ENCODE results near the gene CGAS. TPM values are rescaled to one million over a fixed set of nuclear protein-coding genes. Genes with fewer than 3 reads are reported as not detected.
A peak's percentile ranks its signal among the peaks of the same experiment; 100 is the strongest.

The CGAS gene
- total and polyA plus RNA-seq, 2 of the 13 experiments (the other 11 are each of a cell fraction or from before 2014, with no cell fraction given), result 0.03 to 0.07 TPM

DNA sequence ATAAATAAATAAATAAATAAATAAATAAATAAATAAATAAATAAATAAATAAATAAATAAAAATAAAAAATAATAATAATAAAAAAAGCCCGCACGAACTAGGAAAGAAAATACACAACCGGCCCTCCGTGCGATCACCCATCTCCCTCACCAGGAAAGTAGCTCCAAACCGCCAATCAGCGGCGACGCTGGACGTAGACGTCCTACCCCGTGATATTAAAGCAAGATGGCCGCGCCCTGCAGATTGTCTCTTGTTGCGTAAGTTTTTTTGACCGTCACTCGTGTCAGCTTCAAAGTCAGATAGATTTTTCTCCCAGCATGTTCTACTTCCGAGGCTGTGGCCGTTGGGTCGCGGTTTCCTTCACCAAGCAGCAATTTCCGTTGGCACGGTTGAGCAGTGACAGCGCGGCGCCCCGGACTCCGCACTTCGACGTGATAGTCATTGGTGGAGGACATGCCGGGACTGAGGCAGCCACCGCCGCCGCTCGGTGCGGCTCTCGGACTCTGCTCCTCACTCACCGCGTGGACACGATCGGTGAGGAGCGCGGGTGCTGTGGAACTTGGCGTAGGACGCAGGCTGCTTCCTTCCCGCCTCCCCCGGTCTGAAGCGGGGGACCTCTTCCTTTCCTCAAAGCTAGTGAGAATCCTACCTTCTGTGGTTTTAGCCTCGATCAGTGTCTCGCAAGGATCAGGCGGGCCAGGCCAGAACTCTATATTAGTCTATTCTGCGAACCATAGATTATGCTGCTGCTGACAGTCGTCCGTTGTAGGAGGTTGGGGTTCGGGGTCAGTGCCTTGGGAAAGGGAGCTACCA is 9.6 kb upstream of the CGAS start, which contains the start of gene MTO1 (continued):
- TF ChIP-seq, protein P1, sequence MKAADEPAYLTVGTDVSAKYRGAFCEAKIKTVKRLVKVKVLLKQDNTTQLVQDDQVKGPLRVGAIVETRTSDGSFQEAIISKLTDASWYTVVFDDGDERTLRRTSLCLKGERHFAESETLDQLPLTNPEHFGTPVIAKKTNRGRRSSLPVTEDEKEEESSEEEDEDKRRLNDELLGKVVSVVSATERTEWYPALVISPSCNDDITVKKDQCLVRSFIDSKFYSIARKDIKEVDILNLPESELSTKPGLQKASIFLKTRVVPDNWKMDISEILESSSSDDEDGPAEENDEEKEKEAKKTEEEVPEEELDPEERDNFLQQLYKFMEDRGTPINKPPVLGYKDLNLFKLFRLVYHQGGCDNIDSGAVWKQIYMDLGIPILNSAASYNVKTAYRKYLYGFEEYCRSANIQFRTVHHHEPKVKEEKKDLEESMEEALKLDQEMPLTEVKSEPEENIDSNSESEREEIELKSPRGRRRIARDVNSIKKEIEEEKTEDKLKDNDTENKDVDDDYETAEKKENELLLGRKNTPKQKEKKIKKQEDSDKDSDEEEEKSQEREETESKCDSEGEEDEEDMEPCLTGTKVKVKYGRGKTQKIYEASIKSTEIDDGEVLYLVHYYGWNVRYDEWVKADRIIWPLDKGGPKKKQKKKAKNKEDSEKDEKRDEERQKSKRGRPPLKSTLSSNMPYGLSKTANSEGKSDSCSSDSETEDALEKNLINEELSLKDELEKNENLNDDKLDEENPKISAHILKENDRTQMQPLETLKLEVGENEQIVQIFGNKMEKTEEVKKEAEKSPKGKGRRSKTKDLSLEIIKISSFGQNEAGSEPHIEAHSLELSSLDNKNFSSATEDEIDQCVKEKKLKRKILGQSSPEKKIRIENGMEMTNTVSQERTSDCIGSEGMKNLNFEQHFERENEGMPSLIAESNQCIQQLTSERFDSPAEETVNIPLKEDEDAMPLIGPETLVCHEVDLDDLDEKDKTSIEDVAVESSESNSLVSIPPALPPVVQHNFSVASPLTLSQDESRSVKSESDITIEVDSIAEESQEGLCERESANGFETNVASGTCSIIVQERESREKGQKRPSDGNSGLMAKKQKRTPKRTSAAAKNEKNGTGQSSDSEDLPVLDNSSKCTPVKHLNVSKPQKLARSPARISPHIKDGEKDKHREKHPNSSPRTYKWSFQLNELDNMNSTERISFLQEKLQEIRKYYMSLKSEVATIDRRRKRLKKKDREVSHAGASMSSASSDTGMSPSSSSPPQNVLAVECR (CRISPR knock-in tag; IDR thresholded peaks at IDR 0.05; ENCODE audit: borderline replicate concordance), result peak; percentile 88
- TF ChIP-seq, protein P2, sequence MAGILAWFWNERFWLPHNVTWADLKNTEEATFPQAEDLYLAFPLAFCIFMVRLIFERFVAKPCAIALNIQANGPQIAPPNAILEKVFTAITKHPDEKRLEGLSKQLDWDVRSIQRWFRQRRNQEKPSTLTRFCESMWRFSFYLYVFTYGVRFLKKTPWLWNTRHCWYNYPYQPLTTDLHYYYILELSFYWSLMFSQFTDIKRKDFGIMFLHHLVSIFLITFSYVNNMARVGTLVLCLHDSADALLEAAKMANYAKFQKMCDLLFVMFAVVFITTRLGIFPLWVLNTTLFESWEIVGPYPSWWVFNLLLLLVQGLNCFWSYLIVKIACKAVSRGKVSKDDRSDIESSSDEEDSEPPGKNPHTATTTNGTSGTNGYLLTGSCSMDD (CRISPR knock-in tag; IDR thresholded peaks at IDR 0.05), result no peak
- TF ChIP-seq SIX1 (CRISPR knock-in tag; IDR thresholded peaks at IDR 0.05; ENCODE audit: borderline replicate concordance) (no peak), ZNF552 (CRISPR knock-in tag; IDR thresholded peaks at IDR 0.05; ENCODE audit: borderline replicate concordance) (peak; percentile 50; the same call in 1 of the 2 replicates), ZNF75D (CRISPR knock-in tag; IDR thresholded peaks at IDR 0.05; ENCODE audit: borderline replicate concordance) (no peak), KLF6 (CRISPR knock-in tag; IDR thresholded peaks at IDR 0.05) (peak; percentile 17; the same call in 1 of the 2 replicates), SMC3 (IDR thresholded peaks at IDR 0.05; ENCODE audit: low read length) (no peak), ARNT (IDR thresholded peaks at IDR 0.05) (no peak), ZNF737 (CRISPR knock-in tag; IDR thresholded peaks at IDR 0.05; ENCODE audit: borderline replicate concordance) (0 out of 2 replicates have a peak, but pooled peaks have one; percentile 69), ZNF30 (CRISPR knock-in tag; IDR thresholded peaks at IDR 0.05) (no peak), MZF1 (CRISPR knock-in tag; IDR thresholded peaks at IDR 0.05; ENCODE audit: borderline replicate concordance) (no peak), ELF4 (CRISPR knock-in tag; IDR thresholded peaks at IDR 0.05; ENCODE audit: borderline replicate concordance) (0 out of 2 replicates have a peak, but pooled peaks have one; percentile 32)
- TF ChIP-seq, protein P3, sequence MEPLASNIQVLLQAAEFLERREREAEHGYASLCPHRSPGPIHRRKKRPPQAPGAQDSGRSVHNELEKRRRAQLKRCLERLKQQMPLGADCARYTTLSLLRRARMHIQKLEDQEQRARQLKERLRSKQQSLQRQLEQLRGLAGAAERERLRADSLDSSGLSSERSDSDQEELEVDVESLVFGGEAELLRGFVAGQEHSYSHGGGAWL (CRISPR knock-in tag; IDR thresholded peaks at IDR 0.05), result peak; percentile 21; the same call in 1 of the 2 replicates
- TF ChIP-seq, protein P4, sequence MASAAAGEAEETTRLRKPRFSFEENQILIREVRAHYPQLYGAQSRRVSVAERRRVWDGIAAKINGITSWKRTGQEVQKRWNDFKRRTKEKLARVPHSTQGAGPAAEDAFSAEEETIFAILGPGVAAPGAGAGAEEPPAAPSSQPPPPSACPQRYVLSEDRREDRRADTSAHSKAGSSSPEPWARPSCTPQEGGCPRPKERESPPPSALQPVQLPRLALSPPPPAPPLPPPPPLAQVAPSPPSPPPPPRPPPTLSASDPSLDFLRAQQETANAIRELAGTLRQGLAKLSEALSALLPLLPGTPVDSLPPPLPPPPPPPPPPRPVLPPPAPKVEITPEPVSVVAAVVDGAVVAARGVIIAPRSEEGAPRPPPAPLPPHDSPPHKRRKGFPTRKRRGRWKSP (CRISPR knock-in tag; IDR thresholded peaks at IDR 0.05), result peak; percentile 89
- TF ChIP-seq, protein P5, sequence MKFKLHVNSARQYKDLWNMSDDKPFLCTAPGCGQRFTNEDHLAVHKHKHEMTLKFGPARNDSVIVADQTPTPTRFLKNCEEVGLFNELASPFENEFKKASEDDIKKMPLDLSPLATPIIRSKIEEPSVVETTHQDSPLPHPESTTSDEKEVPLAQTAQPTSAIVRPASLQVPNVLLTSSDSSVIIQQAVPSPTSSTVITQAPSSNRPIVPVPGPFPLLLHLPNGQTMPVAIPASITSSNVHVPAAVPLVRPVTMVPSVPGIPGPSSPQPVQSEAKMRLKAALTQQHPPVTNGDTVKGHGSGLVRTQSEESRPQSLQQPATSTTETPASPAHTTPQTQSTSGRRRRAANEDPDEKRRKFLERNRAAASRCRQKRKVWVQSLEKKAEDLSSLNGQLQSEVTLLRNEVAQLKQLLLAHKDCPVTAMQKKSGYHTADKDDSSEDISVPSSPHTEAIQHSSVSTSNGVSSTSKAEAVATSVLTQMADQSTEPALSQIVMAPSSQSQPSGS (CRISPR knock-in tag; IDR thresholded peaks at IDR 0.05), result peak; percentile 80; the same call in 1 of the 2 replicates
- TF ChIP-seq, protein P6, sequence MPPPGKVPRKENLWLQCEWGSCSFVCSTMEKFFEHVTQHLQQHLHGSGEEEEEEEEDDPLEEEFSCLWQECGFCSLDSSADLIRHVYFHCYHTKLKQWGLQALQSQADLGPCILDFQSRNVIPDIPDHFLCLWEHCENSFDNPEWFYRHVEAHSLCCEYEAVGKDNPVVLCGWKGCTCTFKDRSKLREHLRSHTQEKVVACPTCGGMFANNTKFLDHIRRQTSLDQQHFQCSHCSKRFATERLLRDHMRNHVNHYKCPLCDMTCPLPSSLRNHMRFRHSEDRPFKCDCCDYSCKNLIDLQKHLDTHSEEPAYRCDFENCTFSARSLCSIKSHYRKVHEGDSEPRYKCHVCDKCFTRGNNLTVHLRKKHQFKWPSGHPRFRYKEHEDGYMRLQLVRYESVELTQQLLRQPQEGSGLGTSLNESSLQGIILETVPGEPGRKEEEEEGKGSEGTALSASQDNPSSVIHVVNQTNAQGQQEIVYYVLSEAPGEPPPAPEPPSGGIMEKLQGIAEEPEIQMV (CRISPR knock-in tag; IDR thresholded peaks at IDR 0.05; ENCODE audit: low read depth), result 0 out of 2 replicates have a peak, but pooled peaks have one; percentile 42
- TF ChIP-seq, protein P7, sequence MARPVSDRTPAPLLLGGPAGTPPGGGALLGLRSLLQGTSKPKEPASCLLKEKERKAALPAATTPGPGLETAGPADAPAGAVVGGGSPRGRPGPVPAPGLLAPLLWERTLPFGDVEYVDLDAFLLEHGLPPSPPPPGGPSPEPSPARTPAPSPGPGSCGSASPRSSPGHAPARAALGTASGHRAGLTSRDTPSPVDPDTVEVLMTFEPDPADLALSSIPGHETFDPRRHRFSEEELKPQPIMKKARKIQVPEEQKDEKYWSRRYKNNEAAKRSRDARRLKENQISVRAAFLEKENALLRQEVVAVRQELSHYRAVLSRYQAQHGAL (CRISPR knock-in tag; IDR thresholded peaks at IDR 0.05; ENCODE audit: not compliant biosample characterization), result no peak
